T follicular helper cell (primary cell): ENCODE results near the gene PGF.
A peak's percentile ranks its signal among the peaks of the same experiment; 100 is the strongest.

Experiments used
- DNase-seq: peaks from one replicate; pipeline ENCODE4 v3.0.0-alpha.2; 2020; ENCODE audit warnings: low read depth

The PGF gene

DNA sequence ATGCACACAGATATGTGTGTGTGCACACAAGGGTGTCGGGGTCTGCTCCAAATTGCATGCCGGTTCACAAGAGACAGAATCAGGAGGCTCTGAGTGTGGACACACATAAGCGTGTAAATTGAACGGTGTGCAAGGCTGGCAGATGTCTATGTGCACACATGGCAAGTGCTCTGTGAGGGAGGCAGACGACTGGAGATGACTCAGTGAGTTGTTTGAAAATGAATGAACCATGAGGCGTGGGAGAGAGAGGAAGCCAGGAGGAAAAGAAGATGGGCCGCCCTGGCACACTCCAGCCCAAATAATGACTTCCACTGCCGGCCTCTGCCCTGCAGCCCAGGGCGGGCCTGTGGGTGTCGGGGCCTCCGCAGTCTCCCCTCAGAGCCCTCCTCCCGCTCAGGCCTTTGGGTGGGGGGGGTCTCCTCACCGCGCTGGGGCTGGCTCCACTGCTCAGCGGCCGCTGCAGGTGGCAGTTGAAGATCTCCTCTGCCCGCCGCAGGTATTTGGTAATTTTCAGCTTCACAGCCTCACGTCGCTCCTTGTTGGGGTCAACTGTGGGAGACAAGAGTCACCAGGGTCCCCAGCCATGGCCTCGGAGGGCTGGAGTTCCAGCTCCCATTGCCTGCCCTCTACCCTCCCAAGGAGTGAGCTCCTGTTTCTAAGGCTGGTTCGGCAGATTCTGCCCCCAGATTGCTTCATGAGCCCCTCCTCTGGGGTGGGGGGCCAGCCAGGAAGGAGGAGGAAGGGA, 35.8 kb downstream of the PGF start:
- DNase-seq = no peak

DNA sequence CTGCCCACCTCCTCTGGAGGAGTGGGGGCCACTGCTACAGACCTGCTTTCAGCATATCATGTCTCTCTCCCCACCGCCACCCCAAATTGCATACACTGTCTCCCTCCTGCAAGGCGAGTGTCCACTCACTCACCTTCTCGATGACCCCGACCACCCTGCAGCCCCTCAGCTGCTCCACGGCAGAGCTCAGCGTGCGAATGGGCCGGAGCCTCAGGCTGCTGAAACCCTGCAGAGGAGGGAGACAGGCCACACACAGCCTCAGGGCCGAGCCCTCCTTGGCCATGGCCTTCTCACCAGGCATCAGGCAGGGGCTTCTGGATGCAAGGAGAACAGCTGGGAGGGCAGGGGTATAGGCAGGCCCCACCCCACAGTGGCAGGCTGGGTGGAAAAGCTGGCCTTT, 37.0 kb downstream of the PGF start:
- no peak for DNase-seq

DNA sequence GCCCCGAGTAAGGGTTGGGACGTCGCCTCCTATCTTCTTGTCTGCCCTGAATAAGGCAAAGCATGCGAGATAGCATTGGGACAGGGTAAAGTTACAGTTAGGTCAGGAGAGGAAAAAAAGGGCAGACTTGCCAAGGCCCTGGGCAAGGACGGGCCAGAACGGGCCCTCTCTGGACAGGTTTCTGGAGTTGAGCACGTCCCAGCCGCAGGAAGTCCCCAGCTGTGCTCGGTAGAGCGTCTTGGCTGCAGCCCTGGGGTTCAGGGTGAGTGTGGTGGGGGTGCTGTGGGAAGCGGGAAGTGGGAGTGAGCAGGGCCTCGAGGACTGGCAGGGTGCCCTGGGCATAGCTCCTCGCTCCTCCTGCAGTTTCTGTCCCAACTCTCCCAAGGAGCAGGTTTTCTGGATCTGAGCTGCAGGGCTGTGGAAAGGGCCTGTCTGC, 37.7 kb downstream of the PGF start:
- no peak for DNase-seq

DNA sequence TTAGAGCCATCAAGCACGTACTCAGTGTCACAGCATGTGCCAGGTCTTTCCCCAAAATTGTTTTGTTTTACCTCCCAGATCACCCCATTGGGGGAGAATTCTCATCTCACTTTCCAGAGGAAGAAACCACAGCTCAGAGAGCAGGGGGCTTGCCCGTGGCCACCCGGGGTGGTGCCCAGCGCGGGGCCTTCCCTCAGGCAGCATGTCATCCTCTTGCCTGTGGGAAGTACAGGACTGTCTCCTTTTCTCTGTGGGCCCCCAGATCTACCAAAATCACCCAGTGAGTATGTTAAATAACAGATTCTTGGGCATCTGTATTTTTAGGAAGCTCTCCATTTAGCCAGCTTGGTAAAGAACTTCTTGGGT, 38.2 kb downstream of the PGF start:
- DNase-seq = no peak

DNA sequence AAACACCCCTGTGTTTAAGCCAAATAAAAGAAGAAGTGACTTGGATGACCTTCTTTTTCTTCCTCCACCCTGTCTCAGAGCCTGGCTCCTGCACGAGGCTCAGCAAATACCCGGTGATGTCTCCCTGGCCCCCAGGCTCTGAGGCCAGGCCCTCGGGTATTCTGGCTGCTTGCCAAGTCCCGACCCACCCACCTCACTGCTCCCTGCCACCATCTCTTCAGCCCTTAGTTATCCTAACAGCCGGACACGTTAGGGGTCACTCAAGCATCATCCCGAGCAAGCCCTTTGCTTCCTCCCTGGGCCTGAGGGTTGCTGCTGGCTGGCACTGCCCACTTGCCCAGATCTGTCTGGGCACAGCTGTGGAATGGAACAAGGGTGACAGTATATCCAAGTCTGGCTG, 39.6 kb downstream of the PGF start:
- no peak for DNase-seq

DNA sequence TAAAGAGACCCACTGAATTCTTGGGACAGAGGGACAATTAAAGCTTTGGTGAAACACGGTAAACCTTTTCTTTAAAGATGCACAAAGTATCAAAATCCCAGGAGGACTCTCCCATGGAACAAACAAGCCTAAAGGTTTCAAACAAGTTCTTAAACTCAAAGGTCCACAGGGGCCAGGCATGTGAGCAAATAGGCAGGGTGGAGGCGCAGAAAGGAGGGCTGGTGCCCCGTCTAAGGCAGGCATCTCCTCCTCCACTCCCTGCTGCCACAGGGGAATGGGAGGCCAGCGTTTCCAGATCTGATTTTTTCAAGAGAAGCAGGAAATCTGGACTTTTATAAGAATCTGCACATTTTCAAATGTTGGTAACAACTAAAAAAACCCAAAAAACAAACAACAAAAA, 40.0 kb downstream of the PGF start:
- no peak for DNase-seq

DNA sequence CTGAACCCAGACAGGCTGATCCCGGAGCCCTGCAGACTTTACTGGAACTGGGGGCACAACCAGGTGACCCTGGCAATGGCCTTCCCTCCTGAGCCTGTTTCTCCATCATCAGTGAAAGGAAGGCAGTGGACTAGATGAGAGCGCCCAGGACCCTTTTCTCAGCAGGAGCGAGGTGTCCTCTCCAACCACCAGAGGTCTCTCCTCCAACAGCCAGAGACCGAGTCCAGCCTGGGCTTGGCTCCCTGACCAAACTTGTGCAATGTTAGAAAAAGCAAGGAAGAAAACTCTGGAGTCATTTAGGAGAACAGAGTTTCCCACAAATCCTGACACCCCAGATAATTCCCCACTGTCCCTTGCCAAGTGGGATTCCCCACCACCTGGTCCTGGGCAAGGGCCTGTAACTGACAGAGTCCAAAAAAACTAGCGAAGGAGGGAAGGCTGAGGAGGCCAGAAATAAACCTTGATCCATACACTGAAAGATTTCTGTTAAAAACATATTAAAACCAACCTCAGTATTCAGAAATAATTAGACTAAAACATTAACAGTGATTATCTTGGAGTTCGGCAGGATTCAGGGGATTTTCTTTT, 41.3 kb downstream of the PGF start:
- no peak for DNase-seq

DNA sequence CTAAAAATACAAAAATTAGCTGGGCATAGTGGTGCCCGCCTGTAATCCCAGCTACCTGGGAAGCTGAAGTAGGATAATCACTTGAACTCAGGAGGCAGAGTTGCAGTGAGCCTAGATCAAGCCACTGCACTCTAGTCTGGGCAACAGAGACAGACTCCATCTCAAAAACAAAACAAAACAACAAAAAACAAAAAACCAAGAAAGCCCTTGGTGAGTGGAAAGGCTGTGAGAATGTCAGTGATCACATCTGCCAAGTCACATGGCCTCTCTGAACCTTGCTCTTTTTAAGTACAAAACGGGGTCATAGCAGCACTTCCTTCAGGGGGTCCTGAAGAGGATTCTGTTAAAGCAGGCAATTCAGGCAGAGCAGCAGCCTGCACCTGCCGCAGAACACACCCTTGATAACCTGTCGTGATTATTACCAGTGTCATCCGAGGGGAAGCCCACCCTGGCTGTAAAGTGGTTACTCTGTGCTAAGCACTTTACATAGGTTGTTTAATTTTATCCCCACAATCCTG, 41.9 kb downstream of the PGF start:
- DNase-seq = no peak

DNA sequence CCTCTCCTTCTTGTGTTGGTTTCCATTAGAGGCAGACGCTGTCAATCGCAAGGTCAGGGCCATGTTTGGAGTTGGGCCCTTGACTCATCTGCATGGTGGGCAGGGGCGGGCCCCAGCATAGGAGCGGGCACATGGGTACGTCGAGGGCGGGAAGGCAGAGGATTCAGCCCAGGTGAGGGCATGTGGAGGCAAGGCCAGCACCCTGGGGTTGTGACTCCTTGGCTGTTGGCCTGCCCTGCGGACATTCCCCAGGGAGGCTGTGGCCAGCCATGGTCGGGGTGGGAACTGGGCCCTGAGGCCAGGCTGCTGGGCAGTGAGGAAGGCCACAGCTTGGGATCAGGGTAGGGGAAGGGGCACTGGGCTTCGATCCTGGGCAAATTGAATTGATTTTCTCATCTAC, 42.6 kb downstream of the PGF start:
- no peak for DNase-seq

DNA sequence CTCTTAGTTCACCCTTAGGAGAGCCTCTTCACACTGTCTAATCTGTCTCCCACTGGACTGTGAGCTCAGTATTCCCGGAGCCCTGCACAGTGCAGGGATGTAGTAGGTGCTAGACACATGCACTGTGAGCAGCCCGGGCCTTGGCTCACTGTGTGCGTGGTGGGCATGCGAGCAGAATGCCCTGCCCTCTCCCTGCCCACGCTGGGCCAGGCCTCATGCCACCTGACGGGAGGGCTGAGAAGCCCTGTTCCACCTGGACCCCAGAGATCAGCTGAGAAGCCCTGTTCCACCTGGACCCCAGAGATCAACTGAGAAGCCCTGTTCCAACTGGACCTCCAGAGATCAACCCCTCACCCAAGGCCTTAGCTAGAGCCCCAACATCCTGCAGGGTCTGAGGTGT, 43.3 kb downstream of the PGF start:
- no peak for DNase-seq

DNA sequence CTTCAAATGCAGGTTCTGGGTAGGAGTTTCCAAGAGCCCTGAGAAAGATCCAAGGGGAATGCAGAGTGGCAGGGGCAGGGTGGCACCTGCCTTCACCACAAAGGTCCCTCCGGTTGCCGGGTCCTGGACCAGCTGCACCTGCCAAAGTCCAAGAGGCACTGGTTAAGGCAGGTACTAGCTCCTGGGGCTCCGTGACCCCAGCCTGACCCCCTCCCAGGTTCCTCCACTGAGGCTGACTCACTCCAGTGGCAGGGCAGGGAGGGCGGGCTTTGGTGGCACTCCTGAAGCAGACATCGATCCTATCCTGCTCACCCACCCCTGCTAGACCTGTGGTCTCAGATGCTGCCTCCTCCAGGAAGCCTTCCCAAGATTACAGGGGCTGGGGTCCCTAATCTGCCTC, 43.7 kb downstream of the PGF start:
- no peak for DNase-seq

DNA sequence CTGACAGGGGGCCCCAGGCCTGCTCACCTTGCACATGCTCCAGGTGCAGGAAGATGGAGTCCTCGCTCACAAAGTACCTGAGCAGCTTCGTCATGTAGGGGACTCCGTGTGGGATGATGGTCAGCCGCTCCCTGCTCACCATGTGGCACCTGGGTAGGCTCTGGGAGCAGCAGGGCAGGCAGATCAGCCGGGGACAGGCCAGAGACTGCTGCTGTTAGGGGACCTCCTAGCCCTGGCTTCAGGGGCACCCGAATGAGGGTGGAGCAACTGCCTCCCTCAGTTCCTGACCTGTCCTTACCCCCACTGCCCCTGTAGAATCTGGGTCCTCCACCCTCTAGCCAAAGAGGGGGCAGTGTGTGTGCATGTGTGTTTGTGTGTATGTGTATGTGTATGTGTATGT, 44.2 kb downstream of the PGF start:
- DNase-seq = no peak

DNA sequence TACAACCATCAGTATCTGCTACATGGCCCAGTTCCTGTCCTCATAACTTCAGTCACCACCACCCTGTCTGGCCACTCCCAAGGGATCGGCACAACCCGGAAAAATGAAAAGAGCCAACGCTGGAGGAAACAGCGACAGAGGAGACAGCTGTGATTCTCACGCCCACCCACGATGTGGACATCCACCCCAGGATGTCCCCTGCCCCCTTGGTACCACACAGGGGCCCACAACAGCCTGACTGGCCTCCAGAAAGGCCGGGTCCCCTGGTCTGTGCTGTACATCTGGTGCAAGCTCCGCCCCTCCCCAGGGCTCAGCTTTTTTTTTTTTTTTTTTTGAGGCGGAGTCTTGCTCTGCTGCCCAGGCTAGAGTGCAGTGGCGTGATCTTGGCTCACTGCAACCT, 44.8 kb downstream of the PGF start:
- DNase-seq = no peak

DNA sequence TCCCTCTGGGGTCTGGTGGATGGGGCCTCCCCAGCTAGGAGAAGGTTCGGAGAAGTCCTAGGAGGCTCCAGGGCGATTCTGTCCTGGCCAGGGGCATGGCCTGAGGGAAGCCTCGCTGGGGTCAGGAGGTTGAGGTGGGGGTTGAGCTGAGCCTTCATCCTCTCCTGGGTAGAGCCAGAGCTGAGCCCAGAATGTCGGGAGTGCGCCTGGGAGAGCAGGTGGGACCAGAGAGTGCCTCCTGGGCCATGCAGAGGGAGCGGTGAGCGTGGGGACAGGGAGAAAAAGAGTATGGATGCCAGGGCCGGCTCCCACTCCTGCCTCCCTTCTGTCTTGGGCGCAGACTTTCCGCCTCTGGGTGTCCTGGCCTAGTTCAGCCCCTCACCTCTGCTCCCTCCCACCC, 45.5 kb downstream of the PGF start:
- no peak for DNase-seq

DNA sequence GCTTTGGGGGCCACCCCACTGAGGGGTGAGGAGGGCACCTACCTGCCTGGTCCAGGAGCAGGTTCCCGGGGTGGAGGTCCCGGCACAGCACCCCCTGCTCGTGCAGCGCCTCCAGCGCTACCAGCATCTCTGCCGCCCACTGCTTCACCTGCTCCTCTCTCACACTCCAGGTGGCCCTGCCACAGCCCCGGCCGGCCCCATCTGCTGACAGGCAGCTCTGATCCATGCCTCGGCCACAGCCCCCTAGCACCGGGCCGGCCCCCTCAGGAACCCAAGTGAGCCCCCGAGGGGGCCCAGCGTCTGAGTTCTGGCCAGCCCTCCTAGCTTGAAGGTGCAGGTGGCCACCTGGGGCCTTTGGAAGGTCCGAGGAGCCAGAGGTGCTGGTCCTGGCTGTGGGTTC, 45.9 kb downstream of the PGF start:
- DNase-seq = no peak

DNA sequence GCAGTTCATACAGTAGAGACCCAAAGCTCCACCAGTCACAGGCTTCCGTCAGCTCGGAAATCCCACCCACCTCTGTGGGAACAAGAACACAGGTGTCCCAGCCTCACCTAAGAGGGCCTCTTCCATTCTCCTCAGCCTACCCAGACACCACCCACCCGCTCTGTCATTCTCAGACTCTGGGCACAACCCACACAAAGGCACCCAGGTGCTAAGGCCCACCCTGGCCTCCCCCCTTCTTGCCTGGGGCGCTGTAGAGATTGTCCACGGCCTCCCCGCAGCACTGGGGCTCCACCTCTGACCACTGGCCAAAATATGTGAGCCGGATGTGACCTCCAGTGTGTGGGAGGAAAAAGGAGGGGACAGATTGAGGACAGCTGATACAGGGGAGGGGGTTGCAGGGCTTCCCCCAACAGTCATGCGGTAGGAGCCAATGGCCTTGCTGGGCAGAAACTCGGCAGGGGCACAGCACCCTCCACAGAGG, 46.5 kb downstream of the PGF start:
- DNase-seq = no peak

DNA sequence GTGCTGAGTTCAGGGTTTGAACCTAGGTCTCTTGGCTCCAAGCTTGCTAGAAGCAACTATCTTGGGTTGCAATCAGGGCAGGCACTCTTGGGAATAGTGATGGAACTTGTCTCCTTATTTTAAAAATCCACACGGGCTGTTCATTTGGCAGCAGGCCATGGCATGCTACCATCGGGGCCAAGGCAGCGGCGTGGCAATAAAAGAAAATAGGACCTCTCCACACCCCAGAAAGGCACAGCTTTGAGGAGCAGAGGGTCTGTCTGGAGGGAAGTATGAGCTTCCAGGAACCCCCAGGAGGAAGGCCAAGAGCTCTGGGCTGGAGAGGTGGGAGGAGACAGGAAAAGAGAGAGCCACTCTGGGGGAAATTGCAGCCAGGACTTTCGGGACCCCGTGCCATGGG, 47.7 kb downstream of the PGF start:
- DNase-seq = no peak

DNA sequence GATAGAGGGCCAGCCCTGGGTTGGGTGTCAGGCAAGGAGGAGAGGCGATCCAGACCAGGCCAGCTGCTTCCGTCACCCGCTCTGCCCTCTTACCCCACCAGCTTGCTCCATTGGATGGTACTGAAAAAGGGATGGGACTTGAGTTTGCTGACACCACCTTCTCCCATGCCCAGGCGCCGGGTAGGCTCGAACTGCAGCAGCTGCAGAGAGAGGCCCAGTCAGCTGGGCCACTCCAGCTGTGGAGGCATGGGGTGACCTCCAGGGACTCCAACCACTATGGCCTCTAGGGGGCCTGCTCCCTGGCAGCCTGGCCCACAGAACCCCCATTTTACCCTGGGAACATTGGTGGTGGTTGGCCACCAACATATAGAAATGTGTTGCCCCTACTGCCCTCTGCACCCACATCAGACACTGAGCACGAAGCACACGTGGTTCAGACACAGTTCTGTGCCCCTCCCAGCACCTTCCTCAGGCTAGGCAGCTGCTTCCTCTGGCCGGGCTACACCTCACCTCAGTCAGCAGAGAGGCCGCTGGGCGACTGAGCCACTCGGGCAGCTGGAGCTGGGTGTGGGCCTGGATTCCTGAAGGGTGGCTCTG, 48.4 kb downstream of the PGF start:
- no peak for DNase-seq

DNA sequence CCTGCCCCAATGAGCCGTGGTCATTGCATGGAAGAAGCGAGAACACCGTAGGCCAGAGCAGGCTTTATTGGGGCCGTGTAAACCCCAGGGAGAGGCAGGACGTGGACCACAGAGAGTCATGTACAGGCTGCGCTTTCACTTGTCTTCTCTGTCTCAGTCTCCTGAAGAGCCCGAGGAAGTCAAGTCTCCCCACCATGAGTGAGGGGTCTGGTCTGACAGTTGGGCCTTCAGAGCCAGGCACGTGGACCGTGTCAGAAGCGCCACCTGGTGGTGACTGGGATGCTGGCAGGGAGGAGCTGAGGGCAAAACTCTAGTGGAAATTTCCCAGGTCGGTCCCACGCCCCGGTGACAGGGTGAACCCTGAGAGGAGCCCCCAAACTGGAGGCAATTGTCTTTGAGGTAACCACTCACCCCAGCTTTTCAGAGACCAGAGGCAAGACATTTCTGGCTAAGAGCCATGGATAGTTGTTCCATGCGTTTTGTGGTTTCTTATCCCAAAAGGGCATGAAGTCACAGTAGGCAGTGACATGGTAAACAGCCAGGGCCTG, 49.7 kb downstream of the PGF start:
- DNase-seq = peak; percentile 70

DNA sequence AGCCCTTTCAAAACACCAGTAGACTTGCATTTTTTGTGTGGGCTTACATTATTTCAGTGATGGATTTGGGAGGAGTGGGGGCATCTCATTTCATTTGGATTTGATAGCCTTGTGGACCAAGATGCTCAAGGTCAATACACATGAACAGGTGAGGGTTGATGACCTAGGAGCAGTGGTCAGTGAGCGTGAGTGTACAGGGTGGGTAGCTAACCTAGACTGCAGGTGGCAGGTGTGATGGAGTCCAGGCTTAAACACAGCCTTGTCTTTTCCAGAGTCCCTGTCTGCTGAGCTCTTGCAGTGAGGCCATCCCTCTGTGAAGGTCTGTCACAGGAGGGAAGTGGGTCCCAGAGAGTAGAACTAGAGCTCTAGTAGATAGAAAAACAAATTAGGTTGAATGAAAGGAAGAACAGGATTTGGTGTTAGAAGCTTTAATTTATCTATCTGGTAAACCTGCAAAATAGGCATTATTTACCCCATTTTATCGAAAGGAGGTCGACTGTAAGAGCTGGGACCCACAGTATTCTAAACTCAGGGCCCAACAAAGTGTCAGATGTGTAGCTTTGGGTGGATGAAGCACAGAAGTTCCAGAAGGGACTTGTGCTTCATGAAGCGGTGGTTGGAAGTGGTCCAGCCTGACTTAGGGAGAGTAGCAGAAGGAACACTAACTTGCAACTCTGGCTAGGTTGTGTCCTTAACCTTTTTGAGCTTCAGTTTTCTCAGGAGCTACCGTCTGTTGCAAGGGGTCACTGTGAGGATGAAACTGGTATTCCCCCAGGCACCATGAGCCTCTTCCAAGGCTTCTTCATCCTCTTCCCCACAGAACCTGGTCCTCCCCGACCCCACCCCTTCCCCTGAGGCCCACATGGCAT, 50.5 kb downstream of the PGF start:
- no peak for DNase-seq

DNA sequence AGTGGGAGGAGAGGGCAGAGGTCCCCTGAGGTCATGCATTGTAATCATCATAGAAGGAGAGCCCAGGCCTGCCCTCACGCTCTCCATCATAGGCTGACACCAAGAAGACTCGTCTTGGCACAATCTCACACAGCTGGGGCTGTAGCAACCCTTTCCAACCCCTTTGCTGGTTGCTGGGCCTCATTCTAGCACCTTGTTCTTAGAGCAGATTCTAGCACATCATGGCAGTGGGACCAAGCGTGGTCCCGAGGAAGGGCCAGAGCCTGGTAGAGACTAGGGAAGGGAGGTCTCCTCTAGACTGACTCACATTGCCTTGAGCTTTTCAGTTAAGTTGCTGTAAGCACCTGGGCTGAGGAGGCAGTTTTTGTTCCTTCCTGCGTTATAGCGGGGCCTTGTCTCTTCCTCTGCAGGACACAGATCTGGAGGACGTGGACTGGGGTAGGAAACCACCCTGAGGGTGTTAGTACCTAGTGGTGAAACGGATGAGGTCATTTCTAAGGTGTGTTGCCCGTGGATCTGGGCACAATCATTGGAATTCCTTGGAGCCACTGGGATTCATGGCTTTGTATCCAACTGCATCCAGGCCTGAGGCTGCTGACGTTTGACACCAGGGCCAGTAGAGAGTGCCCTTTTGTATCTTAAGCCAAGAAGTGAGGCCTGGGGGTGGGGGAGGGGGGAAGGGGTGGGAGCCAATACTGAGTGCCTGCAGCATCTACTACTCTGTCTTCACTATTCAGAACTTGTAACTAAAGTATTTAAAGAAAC, 52.3 kb downstream of the PGF start:
- no peak for DNase-seq
